Transverse colon (tissue), 4 donors: ENCODE measurements around the gene SLC17A9.

Source experiments
- CTCF ChIP-seq, 5 experiments: fragments of 200-600 bp in 3 of 5; fragments of 450-650 bp in 2 of 5; sonication (generic) in 3 of 5; IDR thresholded peaks; 1 replicate in 2 of 5; 2 replicates in 3 of 5; pipeline ENCODE4 v1.5.1; 2016 to 2017; ENCODE audit warnings: antibody characterized with exemption in 5 of 5, inconsistent platforms in 3 of 5, mild to moderate bottlenecking in 2 of 5, moderate library complexity in 1 of 5
- POLR2A ChIP-seq: fragments of 450-650 bp; IDR thresholded peaks from one replicate; pipeline ENCODE4 v1.6.1; 2016; ENCODE audit warnings: antibody characterized with exemption, mild to moderate bottlenecking, moderate library complexity
- POLR2AphosphoS5 ChIP-seq, 3 donors: sonication (generic); formaldehyde crosslinking; IDR thresholded peaks; one replicate each; pipeline ENCODE4 v1.6.1; 2016; ENCODE audit warnings: antibody characterized with exemption in 3 of 3

- TF ChIP-seq CTCF (IDR thresholded peaks at IDR 0.05) (no peak), POLR2A (no peak), POLR2AphosphoS5 (IDR thresholded peaks at IDR 0.05) (no peak)
Observed at GRCh38 chr20:62991196-62991807, 38.8 kb downstream of the SLC17A9 start.
